Measurements from ENCODE around the gene CCDC184.

Gene CCDC184

DNA sequence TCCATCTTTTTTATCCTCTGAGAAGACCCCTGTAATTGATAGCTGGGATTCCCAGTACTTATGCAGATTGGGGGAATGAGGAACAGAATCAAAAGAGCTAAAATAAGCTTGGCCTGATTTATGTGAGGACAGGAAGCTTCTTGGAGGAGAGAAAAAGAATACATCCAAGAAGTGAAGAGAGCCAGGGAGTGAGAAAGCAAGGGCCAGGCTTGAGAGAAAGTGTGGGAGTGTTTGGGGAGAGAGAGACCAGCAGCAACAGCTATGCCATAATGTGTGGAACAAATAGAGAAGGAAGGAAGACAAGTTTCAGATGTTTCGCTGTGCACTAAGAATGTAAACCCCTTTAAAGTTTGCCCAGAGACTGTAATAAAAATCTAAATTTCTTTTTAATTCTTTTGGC lies 4.0 kb upstream of the CCDC184 start:
- no peak for DNase-seq (ENCODE audit: low read depth)

DNA sequence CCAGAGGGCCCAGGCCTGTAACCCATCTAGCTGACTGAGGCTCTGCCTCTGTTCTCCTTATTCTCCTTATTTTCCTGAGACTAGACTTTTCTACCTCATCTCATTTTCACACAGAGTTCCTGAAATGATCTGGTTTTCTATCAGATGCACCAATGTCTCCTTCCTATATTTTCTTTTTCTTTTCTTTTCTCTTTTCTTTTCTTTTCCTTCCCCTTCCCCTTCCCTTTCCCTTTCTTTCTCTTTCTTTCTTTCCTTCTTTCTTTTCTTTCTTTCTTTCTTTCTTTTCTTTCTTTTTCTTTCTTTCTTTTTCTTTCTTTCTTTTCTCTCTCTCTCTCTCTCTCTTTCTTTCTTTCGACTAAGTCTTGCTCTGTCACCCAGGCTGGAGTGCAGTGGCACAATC lies 3.0 kb upstream of the CCDC184 start:
- DNase-seq (ENCODE audit: low read depth) = no peak

DNA sequence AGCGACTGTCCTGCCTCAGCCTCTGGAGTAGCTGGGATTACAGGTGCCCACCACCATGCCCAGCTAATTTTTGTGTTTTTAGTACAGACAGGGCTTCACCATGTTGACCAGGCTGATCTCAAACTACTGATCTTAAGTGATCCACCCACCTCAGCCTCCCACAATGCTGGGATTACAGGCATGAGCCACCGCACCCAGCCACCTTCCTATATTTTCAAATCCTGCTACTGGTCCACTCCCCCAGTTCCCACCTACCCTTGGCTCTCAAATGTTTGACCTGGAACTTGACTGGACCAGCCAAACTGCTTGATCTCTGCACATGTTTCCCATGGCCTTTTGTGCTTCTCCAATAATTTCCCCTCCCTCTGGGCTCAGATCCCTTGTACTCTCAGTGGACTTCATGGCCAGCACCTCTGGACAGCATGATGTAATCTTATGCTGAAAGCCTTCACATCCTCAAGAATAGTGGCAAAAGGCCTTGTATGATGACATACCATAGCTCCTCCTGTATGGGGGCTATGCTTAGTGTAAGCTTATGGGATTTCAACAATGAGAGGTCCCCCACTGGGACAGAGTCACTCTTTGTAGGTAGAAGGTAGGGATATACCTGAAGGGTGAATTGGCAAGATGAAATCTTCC lies 2.5 kb upstream of the CCDC184 start:
- no peak for DNase-seq (ENCODE audit: low read depth)

DNA sequence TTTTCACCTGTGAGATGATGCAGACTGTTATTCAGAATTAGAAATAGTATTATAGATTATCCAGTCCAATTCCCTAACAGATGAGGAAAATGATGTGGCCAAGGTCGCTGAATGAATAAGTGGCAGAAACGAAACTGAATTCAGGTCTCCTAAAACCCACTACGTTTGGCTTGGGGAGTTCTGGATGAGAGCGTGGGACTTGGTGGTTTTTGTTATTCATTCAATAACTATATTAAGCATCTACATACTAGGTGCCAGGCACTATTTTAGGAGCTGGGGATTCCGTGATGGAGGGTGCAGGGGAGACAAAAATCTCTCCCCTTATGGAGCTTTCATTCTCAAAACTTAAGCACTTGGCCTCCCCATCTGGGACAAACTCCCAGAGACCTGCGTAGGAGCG lies 813 bp upstream of the CCDC184 start:
- DNase-seq (ENCODE audit: low read depth) = no peak

DNA sequence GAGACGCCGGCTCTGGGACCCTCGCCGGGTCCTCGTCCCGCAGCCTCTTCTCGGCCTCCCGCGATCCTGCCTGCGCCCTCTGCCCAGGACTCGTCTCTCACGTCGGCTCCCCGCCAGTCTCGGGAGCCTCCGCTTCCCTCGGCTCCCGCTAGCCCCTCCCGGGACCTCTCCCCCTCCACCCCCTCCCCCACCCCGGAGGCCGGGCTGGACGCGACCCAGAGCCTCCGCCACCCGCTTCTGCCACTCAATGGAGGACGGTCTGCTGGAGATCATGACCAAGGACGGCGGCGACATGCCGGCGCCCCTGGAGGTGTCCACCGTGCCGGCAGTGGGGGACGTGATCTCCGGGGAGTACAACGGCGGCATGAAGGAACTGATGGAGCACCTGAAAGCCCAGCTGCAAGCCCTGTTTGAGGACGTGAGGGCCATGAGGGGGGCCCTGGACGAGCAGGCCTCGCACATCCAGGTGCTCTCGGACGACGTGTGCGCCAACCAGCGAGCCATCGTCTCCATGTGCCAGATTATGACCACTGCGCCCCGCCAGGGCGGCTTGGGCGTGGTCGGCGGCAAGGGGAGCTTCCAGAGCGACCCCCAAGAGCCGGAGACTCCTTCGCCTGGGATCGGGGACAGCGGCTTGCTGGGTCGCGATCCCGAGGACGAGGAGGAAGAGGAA lies 568 bp downstream of the CCDC184 start:
- no peak for DNase-seq (ENCODE audit: low read depth)

DNA sequence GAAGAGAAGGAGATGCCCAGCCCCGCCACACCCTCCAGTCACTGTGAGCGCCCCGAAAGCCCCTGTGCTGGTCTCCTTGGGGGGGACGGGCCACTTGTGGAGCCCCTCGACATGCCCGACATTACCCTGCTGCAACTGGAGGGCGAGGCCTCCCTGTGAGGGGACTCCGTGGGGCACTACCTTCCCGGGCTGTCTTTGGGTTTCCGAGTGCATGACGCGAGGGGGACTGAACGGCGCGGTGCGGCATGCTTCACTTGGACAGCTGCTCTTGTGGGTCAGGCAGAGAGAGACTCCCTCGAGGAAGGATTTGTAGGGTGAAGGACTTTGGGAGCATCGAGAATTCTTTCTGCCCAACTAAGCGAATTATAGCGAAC lies 1.1 kb downstream of the CCDC184 start:
- DNase-seq (ENCODE audit: low read depth) = no peak

DNA sequence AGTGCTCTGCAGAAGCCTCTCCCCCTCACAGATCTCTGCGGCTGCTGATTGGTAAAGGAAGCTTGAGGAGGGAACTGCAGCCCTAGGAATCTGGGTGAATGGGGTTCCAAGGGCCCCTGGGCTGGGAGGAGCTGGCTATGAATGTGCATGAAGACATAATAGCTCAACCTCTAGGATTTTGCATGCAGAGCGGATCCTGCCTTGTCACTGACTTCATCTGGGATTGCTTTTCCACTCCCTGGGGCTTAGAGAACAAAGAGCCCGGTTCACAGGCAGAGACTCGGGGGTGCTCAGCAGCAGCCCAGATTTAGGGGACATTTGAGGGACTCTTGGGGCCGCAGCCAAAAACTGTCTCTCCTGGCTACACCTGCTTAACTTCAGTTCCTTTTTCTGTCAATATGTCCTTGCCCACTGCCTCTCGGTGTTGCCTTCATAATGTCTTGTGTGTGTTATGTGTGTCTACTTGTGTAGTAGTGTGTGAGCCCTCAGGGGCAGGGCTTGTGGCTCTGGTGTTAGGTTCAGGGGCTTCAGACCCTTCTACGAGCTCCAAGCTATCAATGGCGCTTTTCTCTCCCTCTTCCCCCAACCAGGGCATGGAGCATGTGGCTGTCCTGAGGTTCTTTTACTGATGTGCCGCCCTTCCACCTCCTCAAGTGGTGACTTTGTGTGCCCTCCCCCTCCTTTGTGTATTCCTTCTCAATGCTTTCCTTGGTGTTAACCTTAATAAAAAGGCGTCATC lies 1.9 kb downstream of the CCDC184 start:
- no peak for DNase-seq (ENCODE audit: low read depth)

DNA sequence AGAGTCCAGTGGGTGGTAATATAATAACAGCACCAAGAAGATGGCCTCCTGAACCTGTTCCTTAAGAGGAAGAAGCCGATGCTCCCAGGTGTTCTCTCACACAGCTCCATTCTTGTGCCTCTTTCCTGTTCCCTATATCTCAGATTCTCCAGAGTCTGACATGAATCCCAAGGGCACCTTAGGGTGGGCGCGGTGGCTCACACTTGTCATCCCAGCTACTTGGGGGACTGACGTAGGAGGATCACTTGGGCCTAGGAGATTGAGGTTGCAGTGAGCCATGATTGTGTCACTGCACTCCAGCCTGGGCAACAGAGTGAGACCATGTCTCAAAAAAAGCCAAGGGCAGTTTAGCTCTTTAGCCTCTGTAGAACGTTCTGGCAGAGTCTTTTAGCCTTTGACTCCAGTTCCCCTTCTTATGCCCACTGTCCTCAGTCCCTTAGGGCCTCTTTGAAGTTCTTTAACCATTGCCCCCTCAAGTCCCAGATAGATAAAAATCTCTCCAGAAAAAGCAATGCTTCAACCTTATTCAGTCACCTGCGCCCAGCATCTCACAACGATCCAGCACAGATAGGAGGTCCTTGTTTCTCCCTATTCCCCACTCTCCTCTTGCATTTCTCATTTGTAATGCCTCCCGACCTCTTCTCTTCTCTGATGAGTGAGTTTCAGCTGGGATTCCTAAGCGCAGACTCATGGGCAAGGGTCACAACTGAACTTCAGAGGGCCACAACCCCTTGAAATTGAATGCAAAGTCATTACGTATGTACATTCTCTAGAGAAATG lies 4.7 kb downstream of the CCDC184 start:
- DNase-seq (ENCODE audit: low read depth) = no peak

DNA sequence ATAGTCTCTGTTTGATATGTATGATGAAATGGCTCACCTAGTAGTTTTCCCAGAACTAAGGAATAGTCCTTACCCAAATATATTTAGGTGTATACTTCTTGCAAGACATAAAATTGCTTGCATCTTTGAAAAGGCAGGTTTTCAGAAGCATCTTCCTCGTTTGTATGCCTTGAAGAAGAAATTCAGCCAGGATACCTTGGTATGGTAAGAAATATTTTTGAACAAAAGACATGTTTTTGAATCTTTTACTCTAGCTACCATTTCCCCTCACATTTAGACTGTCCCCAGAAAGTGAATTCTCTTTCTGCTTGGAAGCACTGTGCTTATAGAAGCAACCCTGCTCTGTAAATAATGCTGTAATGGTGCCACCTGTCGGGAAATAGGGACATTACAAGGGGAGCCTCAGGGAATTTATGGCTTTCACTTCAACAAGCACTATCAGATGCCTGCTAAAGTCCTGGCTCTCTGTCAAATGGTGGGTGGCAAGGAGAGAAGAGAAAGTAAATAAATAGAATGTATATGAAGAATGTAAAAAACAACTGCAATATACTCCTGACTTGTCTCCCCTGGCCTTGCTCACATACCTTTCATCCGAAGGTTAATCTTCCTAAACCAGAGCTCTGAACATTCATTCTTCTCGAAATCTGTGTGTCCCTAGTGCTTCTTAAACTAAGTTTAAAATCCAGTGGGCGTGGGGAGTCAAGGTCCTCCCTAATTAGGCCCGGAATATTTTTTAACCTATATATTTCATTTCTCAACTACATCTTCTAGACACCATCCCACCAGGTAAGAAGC lies 6.1 kb downstream of the CCDC184 start:
- DNase-seq (ENCODE audit: low read depth) = peak; percentile 32

DNA sequence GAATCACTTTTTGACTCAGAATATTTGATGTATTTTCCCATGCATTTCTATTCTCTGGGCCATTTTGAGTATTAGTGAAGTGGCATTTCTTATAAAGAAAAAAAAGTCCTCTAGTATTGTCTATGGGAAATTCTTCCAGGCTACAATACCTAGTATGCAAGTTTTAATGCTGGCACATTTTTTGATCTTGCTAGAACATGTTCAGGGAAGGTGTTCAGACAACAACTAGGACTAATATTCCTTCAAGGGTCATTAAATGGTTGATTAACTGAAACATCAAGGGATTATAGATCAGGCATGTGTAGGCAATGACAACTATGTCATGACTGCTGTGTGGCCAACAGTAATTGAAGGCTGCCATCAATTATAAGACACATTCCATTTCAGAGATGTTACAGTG lies 7.7 kb downstream of the CCDC184 start:
- no peak for DNase-seq (ENCODE audit: low read depth)

DNA sequence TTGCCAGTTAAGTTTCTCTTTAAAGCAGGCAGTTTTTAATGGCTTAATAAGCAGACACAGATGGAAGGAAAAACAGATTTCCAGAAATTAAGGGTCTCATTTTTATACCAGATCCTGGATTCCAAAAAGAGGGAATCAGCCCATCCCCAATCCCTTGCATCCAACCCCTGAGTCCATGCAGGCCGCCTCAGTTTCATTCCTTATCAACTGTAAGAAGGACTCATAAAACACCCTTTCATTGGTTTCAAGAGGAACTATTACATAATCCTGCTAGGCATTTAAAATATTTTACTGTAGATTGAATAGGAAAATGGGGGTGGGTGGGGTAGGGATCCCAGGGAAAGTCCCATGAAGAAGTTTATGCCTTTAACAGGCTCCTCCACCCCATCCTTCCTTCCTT lies 9.4 kb downstream of the CCDC184 start:
- DNase-seq (ENCODE audit: low read depth) = no peak

DNA sequence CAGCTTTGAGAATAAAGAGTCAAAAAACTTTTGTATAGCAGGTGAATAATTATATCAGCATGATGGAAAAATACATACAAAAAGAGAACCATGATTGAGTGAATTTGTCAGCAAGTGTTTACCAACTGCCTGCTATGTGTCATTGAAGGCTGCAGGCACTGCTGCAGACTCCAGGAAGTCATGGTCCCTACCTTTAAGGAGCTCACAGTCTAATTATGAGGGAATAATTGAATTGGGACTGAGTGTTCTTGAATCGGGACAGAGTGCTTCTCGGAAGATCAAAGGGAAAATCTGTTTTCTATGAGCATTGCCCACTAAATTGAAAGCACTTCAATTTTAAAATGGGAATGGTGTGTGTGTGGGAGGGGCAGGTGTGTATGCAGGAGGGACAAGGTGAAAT lies 10.2 kb downstream of the CCDC184 start:
- no peak for DNase-seq (ENCODE audit: low read depth)

DNA sequence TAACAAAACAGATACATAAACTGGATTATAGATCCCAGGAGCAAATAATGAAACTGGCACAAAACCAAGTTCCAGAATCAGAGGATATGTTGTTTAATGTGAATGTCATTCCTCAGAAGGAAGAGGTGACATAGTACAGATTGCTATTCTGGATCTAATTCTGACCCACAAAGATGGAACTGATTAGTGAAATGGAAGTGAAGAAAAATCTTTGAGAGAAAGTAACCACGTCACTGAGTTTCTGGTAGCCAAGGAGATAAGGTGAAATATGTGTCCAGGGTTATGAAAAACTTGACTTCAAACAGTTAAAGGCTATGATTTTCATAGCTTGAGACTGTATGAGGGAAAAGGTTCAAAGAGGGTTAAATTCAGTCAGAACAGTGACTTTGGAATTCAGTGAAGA lies 11.4 kb downstream of the CCDC184 start:
- DNase-seq (ENCODE audit: low read depth) = no peak

DNA sequence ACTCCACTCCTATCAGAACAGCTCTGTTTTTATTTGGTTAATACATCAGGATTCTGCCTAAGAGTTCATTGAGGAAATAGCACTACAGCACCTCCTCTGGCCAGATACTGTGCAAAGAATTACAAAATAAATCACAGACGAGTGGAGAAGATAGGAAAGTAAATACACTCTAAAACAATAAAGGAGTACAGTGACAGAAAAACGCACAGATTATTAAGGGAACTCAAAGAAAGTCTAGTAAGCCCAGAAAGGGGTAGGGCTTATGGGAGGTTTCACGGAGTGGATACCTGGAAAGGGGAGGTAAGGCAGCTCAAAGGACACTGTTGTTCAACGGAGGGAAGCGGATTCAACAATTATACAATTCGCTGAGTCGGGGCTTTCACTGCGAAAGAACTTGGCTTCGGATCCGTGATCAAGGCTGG lies 14.1 kb downstream of the CCDC184 start:
- no peak for DNase-seq (ENCODE audit: low read depth)

DNA sequence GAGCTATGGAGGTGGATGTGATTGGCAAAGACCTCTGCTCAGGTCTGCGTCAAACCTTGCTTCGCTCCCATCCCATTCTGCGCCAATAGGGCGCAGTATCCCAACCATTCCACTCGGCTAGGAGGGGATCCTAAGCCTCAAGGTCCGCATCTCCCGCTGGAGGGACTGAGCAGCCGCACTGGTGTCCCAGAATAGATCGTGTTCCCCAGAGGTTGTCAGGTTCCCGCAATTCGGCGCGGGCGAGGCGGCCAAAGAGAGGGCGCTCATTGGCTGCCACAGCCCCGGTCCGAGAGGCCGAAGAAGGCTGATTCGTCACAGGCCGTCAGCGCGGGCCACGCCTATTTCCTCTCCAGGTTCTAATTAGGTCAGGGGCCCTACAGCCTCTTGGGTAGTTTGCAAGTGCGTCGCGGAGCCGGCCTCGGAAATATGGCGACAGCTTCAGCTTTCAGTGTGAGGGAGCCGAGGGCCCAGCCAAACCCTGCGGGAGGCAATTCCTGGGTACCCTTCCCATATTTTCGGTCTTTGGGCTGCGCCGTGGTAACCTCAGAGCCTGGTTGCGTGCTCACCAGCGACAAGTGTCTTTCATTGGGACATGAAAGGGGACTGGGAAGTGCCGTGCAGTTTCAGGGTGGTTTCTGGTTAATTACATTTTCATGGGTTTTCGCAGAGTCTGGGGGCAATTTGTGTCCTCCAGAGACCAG lies 14.7 kb downstream of the CCDC184 start:
- DNase-seq (ENCODE audit: low read depth) = peak; percentile 74

DNA sequence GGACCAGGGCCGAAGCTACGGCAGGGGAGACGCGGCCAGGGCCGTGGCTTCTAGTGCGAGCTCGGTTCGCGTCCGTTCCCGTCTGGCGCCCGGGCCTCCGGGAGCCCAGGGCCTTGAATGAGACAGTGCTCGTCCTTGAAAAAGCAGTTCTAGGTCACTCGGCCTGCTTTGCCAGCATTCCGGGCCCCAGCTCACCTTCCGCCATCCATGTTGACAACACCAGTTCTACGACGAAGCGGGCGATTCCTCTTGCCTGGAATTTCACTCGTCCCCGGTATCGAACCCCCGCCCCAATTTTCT lies 15.2 kb downstream of the CCDC184 start:
- no peak for DNase-seq (ENCODE audit: low read depth)

DNA sequence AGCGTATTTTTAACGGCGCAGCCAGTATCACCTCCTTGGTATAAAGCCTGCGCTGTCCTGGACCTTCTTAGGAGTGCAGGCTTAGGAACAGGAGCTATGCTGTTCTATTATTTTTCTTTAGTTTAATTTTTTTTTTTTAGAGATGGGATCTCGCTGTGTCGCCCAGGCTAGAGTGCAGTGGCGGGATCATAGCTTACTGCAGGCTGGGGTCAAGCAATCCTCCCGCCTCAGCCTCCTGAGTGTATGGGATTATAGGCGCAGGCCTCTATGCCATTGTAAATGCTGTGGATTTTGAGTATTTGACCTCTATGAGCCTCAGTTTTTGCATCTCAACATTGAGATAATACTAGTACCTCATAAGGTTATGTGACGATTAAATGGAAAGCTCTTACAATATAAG lies 15.5 kb downstream of the CCDC184 start:
- DNase-seq (ENCODE audit: low read depth) = no peak

DNA sequence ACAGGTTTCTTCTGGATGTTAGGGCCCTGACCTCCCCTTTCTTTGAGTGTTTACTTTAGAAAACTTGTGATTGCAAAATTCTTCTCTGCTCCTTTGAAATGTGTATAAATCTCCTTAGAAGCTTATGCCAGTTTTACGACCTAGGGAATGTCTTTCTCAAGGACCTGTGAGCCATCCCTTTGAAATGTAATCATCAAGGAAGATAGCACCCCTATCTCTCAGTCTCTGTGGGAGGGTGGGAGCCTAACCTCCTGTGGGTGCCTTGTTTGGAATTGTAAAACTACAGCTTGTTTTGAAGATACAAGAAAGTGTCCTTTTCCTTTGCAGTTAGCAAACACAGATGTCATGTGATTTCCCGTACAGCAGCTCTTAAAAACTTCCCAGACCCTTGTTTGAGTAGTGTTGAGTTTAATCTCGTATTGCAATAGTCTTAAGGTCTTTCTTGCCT lies 16.4 kb downstream of the CCDC184 start:
- DNase-seq (ENCODE audit: low read depth) = no peak

DNA sequence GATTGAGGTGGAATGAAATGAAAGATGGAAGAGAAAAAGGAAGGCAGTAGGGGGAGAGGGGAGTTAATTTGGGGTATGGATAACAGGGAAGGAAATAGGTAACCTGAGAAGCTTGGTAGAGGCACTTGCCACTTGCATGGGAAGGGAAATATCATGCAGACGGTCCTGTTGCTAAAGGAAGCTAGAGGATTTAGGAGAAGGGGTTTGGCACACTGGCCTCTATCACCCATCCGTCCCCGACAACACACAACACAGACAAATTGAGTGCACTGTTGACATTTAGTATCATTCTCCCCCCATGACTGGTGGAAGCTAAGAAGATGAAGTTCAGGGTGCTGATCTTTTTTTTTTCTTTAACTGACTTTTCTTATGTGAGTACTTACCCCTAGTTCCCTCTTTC lies 17.6 kb downstream of the CCDC184 start:
- no peak for DNase-seq (ENCODE audit: low read depth)

DNA sequence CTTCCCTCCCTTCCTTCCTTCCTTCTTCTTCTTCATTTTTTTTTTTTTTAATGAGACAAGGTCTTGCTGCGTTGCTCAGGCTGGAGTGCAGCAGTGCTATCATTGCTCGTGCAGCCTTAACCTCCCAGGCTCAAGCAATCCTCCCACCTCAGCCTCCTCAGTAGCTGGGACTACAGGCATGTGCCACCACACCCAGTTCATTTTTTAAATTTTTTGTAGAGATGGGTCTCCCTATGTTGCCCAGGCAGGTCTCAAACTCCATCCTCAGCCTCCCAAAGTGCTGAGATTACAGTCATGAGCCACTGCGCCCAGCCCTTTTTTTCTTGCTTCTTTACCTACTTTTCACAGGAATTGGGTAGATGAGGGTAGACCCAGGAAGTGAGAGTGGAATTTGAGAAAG lies 18.1 kb downstream of the CCDC184 start:
- DNase-seq (ENCODE audit: low read depth) = no peak

DNA sequence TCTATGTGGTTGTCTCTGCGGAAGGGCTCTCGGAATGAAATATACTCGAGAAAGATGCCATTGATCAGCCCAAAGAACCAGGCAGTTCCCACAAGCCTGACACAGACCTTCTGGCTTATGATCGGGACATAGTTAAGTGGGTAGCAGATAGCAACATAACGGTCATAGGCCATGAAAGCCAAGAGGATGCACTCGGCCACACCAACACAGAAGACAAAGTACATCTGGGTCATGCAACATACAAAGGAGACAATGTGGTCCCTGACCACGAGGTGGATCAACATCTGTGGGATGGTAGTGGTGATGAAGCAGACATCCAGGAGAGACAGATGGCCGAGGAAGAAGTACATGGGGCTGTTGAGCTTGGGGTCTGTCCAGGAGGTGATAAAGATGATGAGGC lies 19.3 kb downstream of the CCDC184 start:
- no peak for DNase-seq (ENCODE audit: low read depth)
